WTC11 (cell line): ENCODE measurements around the gene ZBTB18. TPM values are rescaled to one million over a fixed set of nuclear protein-coding genes. Genes with fewer than 3 reads are reported as not detected.

Source experiments
- ATAC-seq: fragments of 200-7000 bp; cut with Tn5 transposase; 2 replicates; pipeline ENCODE4 v1.10.0; 2021; ENCODE audit warnings: mild to moderate bottlenecking, moderate library complexity
- CTCF ChIA-PET: fragments of 300-600 bp; sonication (Branson Sonifier 250); formaldehyde crosslinking; loops from one replicate; lab custom pipeline; 2021; ENCODE audit warnings: antibody characterized with exemption; lab: Charles Lee
- POLR2A ChIA-PET: fragments of 350-600 bp; sonication (Branson Sonifier 250); formaldehyde crosslinking; loops from one replicate; lab custom pipeline; 2021; ENCODE audit warnings: antibody characterized with exemption; lab: Charles Lee
- DNase-seq: peaks from one replicate; pipeline ENCODE4 v3.0.0; 2021; ENCODE audit warnings: low spot score
- H3K27ac Mint-ChIP-seq: 2 replicates; pipeline ENCODE4 v1.8.0; 2021; ENCODE audit warnings: mixed read lengths
- H3K27me3 Mint-ChIP-seq: 2 replicates; pipeline ENCODE4 v1.8.0; 2021; ENCODE audit warnings: low read depth, mild to moderate bottlenecking, moderate library complexity, mixed read lengths
- H3K36me3 Mint-ChIP-seq: 2 replicates; pipeline ENCODE4 v1.8.0; 2021; ENCODE audit warnings: mixed read lengths
- H3K4me1 Mint-ChIP-seq: 2 replicates; pipeline ENCODE4 v1.8.0; 2022; ENCODE audit warnings: mixed read lengths
- H3K4me3 Mint-ChIP-seq: 2 replicates; pipeline ENCODE4 v1.8.0; 2021; ENCODE audit warnings: mild to moderate bottlenecking, moderate library complexity, mixed read lengths
- H3K9me3 Mint-ChIP-seq: 2 replicates; pipeline ENCODE4 v1.8.0; 2021; ENCODE audit warnings: mixed read lengths
- ESRRA ChIP-seq: sonication (generic); formaldehyde crosslinking; IDR thresholded peaks from 2 replicates; pipeline ENCODE4 v1.8.1; 2022; ENCODE audit warnings: mild to moderate bottlenecking, missing genetic modification reagents, borderline replicate concordance
- JAZF1 ChIP-seq: fragments of 250-450 bp; sonication (Bioruptor Pico); IDR thresholded peaks from 2 replicates; pipeline ENCODE4 v1.9.0; 2021; ENCODE audit warnings: moderate library complexity, mild to moderate bottlenecking, inconsistent platforms
- OVOL2 ChIP-seq: fragments of 250-450 bp; sonication (Bioruptor Pico); IDR thresholded peaks from 2 replicates; pipeline ENCODE4 v1.9.0; 2021; ENCODE audit warnings: mild to moderate bottlenecking, borderline replicate concordance
- RORB ChIP-seq: fragments of 250-450 bp; sonication (Bioruptor Pico); IDR thresholded peaks from 2 replicates; pipeline ENCODE4 v1.9.0; 2021; ENCODE audit warnings: mild to moderate bottlenecking
- ZNF121 ChIP-seq: sonication (generic); formaldehyde crosslinking; IDR thresholded peaks from 2 replicates; pipeline ENCODE4 v1.8.0; 2023; ENCODE audit warnings: missing genetic modification reagents
- ZNF423 ChIP-seq: fragments of 250-450 bp; sonication (Bioruptor Pico); IDR thresholded peaks from 2 replicates; pipeline ENCODE4 v2.1.2; 2022; ENCODE audit warnings: mild to moderate bottlenecking, moderate library complexity
- ZNF671 ChIP-seq: fragments of 250-450 bp; sonication (Bioruptor Pico); IDR thresholded peaks from 2 replicates; pipeline ENCODE4 v1.8.0; 2021; ENCODE audit warnings: mild to moderate bottlenecking
- total RNA-seq: library from RNA; stranded (reverse); gene quantifications from 3 replicates; pipeline ENCODE4 v1.2.3, GENCODE V29; 2021
- TF ChIP-seq, protein P1 (sequence below): fragments of 250-450 bp; sonication (Bioruptor Pico); conservative IDR thresholded peaks from 2 replicates; pipeline ENCODE4 v1.9.0; 2021; ENCODE audit warnings: mild to moderate bottlenecking
- TF ChIP-seq, protein P2 (sequence below): sonication (generic); formaldehyde crosslinking; IDR thresholded peaks from 2 replicates; pipeline ENCODE4 v1.8.1; 2023; ENCODE audit warnings: mild to moderate bottlenecking, missing genetic modification reagents, moderate library complexity
- TF ChIP-seq, protein P3 (sequence below): sonication (generic); formaldehyde crosslinking; conservative IDR thresholded peaks from 2 replicates; pipeline ENCODE4 v1.8.1; 2022; ENCODE audit warnings: mild to moderate bottlenecking, missing genetic modification reagents
- TF ChIP-seq, protein P4 (sequence below): sonication (generic); formaldehyde crosslinking; IDR thresholded peaks from 2 replicates; pipeline ENCODE4 v1.8.0; 2023; ENCODE audit warnings: missing genetic modification reagents
- TF ChIP-seq, protein P5 (sequence below): sonication (generic); formaldehyde crosslinking; conservative IDR thresholded peaks from 2 replicates; pipeline ENCODE4 v1.8.1; 2023; ENCODE audit warnings: mild to moderate bottlenecking, low read depth, missing genetic modification reagents, moderate library complexity
- TF ChIP-seq, protein P6 (sequence below): sonication (generic); formaldehyde crosslinking; IDR thresholded peaks from 2 replicates; pipeline ENCODE4 v1.8.0; 2023; ENCODE audit warnings: missing genetic modification reagents, mild to moderate bottlenecking, borderline replicate concordance
- TF ChIP-seq, protein P7 (sequence below): sonication (generic); formaldehyde crosslinking; IDR thresholded peaks from 2 replicates; pipeline ENCODE4 v1.8.0; 2022; ENCODE audit warnings: mild to moderate bottlenecking, missing genetic modification reagents

ZBTB18 gene
- total RNA-seq, 1 experiment from 2014 or later, result 16.0 TPM

DNA sequence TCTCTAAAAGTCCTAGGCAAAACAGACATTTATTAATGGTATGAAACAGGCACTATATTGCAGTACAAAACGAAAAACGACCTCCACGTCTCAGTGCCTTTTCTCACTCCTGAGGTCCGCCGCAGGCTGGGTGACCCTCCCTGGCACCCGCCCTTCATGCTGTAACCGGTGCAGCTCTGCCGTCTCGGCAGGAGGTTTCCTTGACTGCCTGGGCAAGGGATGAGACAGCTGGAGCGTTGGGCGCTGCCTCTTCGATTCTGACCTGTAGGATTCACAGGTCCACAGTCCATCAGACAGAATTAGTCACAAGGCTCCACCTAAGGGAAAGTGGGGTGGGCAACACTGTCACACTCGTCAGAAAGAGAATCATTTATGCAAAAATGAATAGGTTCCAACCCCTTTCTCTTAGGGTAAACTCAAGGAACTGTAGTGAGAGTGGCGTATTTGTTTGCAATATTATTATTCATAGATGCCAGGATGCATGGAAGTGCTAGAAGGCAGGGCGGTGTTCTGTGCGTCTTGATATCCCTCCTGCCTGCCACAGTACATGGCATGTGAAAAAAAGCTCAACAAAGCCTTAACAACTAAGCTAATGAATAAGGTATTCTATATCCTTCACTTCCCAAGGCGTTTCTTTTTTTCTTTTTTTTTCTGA, 23.5 kb upstream of the ZBTB18 start:
- POLR2A ChIA-PET, result no interaction called here
- TF ChIP-seq, protein P1, sequence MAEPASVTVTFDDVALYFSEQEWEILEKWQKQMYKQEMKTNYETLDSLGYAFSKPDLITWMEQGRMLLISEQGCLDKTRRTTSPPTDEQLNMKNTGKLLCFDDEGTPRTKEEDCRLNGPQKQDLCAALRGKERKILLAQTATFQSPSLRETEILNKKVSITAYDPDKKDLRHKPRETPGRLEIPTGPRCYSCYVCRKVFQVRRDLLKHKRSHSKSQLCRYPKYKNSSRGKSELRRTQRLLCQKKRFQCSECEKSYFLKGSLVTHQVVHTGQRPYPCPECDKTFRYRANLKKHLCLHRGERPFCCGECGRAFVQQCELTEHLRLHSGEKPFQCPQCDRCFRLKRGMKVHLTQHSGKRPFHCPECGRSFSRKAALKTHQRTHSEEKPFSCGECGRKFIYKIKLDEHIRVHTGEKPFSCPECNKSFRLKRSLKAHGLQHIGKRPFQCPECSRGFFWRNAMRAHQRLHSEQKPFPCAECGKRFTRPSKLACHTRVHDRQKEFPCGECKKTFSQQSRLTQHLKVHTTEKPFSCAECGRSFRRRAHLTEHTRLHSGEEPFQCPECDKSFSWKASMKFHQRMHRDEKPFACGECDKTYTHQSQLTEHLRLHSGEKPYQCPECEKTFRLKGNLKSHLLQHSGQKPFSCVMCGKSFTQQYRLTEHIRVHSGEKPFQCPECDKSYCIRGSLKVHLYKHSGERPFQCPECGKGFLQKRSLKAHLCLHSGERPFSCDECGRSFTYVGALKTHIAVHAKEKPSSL (CRISPR knock-in tag), result no peak
- TF ChIP-seq, protein P2, sequence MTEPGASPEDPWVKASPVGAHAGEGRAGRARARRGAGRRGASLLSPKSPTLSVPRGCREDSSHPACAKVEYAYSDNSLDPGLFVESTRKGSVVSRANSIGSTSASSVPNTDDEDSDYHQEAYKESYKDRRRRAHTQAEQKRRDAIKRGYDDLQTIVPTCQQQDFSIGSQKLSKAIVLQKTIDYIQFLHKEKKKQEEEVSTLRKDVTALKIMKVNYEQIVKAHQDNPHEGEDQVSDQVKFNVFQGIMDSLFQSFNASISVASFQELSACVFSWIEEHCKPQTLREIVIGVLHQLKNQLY, result no peak
- TF ChIP-seq, protein P3, sequence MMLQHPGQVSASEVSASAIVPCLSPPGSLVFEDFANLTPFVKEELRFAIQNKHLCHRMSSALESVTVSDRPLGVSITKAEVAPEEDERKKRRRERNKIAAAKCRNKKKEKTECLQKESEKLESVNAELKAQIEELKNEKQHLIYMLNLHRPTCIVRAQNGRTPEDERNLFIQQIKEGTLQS (CRISPR knock-in tag), result no peak
- TF ChIP-seq OVOL2 (no peak), ZNF671 (CRISPR knock-in tag) (no peak), RORB (CRISPR knock-in tag) (no peak), ESRRA (CRISPR knock-in tag) (no peak), JAZF1 (CRISPR knock-in tag) (no peak), ZNF423 (no peak), ZNF121 (CRISPR knock-in tag) (no peak)
- TF ChIP-seq, protein P4, sequence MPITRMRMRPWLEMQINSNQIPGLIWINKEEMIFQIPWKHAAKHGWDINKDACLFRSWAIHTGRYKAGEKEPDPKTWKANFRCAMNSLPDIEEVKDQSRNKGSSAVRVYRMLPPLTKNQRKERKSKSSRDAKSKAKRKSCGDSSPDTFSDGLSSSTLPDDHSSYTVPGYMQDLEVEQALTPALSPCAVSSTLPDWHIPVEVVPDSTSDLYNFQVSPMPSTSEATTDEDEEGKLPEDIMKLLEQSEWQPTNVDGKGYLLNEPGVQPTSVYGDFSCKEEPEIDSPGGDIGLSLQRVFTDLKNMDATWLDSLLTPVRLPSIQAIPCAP (CRISPR knock-in tag), result no peak
- TF ChIP-seq, protein P5, sequence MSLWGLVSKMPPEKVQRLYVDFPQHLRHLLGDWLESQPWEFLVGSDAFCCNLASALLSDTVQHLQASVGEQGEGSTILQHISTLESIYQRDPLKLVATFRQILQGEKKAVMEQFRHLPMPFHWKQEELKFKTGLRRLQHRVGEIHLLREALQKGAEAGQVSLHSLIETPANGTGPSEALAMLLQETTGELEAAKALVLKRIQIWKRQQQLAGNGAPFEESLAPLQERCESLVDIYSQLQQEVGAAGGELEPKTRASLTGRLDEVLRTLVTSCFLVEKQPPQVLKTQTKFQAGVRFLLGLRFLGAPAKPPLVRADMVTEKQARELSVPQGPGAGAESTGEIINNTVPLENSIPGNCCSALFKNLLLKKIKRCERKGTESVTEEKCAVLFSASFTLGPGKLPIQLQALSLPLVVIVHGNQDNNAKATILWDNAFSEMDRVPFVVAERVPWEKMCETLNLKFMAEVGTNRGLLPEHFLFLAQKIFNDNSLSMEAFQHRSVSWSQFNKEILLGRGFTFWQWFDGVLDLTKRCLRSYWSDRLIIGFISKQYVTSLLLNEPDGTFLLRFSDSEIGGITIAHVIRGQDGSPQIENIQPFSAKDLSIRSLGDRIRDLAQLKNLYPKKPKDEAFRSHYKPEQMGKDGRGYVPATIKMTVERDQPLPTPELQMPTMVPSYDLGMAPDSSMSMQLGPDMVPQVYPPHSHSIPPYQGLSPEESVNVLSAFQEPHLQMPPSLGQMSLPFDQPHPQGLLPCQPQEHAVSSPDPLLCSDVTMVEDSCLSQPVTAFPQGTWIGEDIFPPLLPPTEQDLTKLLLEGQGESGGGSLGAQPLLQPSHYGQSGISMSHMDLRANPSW, result no peak
- TF ChIP-seq, protein P6, sequence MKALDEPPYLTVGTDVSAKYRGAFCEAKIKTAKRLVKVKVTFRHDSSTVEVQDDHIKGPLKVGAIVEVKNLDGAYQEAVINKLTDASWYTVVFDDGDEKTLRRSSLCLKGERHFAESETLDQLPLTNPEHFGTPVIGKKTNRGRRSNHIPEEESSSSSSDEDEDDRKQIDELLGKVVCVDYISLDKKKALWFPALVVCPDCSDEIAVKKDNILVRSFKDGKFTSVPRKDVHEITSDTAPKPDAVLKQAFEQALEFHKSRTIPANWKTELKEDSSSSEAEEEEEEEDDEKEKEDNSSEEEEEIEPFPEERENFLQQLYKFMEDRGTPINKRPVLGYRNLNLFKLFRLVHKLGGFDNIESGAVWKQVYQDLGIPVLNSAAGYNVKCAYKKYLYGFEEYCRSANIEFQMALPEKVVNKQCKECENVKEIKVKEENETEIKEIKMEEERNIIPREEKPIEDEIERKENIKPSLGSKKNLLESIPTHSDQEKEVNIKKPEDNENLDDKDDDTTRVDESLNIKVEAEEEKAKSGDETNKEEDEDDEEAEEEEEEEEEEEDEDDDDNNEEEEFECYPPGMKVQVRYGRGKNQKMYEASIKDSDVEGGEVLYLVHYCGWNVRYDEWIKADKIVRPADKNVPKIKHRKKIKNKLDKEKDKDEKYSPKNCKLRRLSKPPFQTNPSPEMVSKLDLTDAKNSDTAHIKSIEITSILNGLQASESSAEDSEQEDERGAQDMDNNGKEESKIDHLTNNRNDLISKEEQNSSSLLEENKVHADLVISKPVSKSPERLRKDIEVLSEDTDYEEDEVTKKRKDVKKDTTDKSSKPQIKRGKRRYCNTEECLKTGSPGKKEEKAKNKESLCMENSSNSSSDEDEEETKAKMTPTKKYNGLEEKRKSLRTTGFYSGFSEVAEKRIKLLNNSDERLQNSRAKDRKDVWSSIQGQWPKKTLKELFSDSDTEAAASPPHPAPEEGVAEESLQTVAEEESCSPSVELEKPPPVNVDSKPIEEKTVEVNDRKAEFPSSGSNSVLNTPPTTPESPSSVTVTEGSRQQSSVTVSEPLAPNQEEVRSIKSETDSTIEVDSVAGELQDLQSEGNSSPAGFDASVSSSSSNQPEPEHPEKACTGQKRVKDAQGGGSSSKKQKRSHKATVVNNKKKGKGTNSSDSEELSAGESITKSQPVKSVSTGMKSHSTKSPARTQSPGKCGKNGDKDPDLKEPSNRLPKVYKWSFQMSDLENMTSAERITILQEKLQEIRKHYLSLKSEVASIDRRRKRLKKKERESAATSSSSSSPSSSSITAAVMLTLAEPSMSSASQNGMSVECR, result no peak
- TF ChIP-seq, protein P7, sequence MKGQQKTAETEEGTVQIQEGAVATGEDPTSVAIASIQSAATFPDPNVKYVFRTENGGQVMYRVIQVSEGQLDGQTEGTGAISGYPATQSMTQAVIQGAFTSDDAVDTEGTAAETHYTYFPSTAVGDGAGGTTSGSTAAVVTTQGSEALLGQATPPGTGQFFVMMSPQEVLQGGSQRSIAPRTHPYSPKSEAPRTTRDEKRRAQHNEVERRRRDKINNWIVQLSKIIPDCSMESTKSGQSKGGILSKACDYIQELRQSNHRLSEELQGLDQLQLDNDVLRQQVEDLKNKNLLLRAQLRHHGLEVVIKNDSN (CRISPR knock-in tag), result no peak
- no peak for DNase-seq
- H3K4me3 Mint-ChIP-seq, result no peak overlapping the region
- CTCF ChIA-PET, result no interaction called here
- no peaks in the 10 kb centered on the region; the same call in 1 of the 2 replicates for H3K27me3 Mint-ChIP-seq
- no peaks in the 10 kb centered on the region for H3K36me3 Mint-ChIP-seq
- ATAC-seq, result no peak
- H3K9me3 Mint-ChIP-seq, result no peaks in the 10 kb centered on the region
- H3K4me1 Mint-ChIP-seq, result peaks cover 10% of the 10 kb centered on the region
- H3K27ac Mint-ChIP-seq, result no peak overlapping the region
